Measurements from ENCODE around the gene MAP4K1. TPM values are rescaled to one million over a fixed set of nuclear protein-coding genes. Genes with fewer than 3 reads are reported as not detected.

The MAP4K1 gene
- total and polyA plus RNA-seq, 2 of the 13 experiments (the other 11 are each of a cell fraction or from before 2014, with no cell fraction given): 0.24 to 0.89 TPM

DNA sequence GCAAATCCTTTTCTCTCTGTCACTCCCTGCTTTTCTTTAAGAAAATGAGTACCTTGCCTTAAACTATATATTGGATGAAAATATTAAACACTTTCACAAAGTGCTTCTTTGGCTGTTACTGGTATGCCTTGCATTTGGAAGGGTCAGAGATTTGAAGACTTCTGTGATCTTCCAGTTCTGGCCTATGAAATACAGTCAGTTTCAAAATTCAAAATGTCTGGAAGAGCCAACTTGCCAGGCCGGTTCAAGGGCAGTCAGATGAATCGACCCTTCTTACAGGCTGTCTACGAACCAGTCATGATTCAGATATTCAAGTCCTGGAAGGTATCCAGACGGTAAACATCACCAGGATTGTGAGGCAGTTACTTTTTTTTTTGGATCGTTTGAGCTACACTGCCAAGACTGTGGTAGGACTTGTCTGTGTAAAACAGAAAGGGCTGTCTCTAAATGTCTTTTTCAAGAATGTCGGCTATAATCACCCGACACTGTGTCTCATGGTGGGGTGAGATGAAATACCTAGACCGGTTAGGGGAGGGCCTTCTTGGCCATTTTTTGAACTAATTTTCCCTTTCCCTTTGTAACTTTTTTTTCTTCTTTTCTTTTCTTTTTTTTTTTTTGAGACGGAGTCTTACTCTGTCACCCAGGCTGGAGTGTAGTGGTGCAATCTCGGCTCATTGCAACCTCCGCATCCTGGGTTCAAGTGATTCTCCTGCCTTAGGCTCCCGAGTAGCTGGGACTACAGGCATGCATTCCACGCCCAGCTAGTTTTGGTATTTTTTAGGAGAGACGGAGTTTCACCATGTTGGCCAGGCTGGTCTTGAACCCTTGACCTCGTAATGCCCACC, 40.9 kb upstream of the MAP4K1 start (continued):
- TF ChIP-seq FOSL1 (CRISPR knock-in tag; IDR thresholded peaks at IDR 0.05; ENCODE audit: borderline replicate concordance) (peak; percentile 67; the same call in 1 of the 2 replicates), ATM (IDR thresholded peaks at IDR 0.05; ENCODE audit: borderline replicate concordance) (no peak), YEATS2 (CRISPR knock-in tag; IDR thresholded peaks at IDR 0.05; ENCODE audit: borderline replicate concordance) (peak; percentile 39; the same call in 1 of the 2 replicates), ERF (CRISPR knock-in tag; IDR thresholded peaks at IDR 0.05) (peak; percentile 41; the same call in 1 of the 2 replicates), NFIC (IDR thresholded peaks at IDR 0.05; ENCODE audit: low read length) (peak; percentile 61; the same call in 1 of the 2 replicates), ZNF567 (CRISPR knock-in tag; IDR thresholded peaks at IDR 0.05; ENCODE audit: borderline replicate concordance) (0 out of 2 replicates have a peak, but pooled peaks have one; percentile 36), ZNF33A (CRISPR knock-in tag; IDR thresholded peaks at IDR 0.05; ENCODE audit: borderline replicate concordance) (no peak), ISX (CRISPR knock-in tag; conservative IDR thresholded peaks at IDR 0.05) (no peak), ZNF205 (CRISPR knock-in tag; IDR thresholded peaks at IDR 0.05) (no peak), CBX1 (IDR thresholded peaks at IDR 0.05; ENCODE audit: low read depth) (no peak), ADNP (CRISPR knock-in tag; IDR thresholded peaks at IDR 0.05) (no peak), XRCC5 (optimal IDR thresholded peaks at IDR 0.05; ENCODE audit: low read length) (peak; percentile 24), YY1 (IDR thresholded peaks at IDR 0.05; ENCODE audit: insufficient read depth, insufficient replicate concordance, low read depth, low read length) (no peak), ZFX (CRISPR knock-in tag; IDR thresholded peaks at IDR 0.05; ENCODE audit: low read depth) (peak; percentile 25; the same call in 1 of the 2 replicates), ZNF75D (CRISPR knock-in tag; IDR thresholded peaks at IDR 0.05; ENCODE audit: borderline replicate concordance) (no peak), ZNF329 (CRISPR knock-in tag; IDR thresholded peaks at IDR 0.05; ENCODE audit: low read depth) (no peak), RELA (CRISPR knock-in tag; IDR thresholded peaks at IDR 0.05) (no peak), ZFP36 (IDR thresholded peaks at IDR 0.05; ENCODE audit: borderline replicate concordance, low read depth, low read length, partially characterized antibody) (no peak), RBM22 (optimal IDR thresholded peaks at IDR 0.05; ENCODE audit: low read length) (peak; percentile 50), SRSF1 (optimal IDR thresholded peaks at IDR 0.05; ENCODE audit: low read depth, low read length) (no peak), ZBTB39 (CRISPR knock-in tag; IDR thresholded peaks at IDR 0.05) (no peak), ZNF430 (CRISPR knock-in tag; IDR thresholded peaks at IDR 0.05) (no peak), CBX5 (CRISPR knock-in tag; IDR thresholded peaks at IDR 0.05; ENCODE audit: borderline replicate concordance) (no peak), JARID2 (CRISPR knock-in tag; IDR thresholded peaks at IDR 0.05; ENCODE audit: insufficient replicate concordance) (peak; percentile 49), SMARCE1 (IDR thresholded peaks at IDR 0.05; ENCODE audit: borderline replicate concordance) (no peak), ZNF160 (CRISPR knock-in tag; IDR thresholded peaks at IDR 0.05) (no peak), ZNF652 (CRISPR knock-in tag; IDR thresholded peaks at IDR 0.05; ENCODE audit: borderline replicate concordance, low read depth) (no peak), CEBPG (CRISPR knock-in tag; IDR thresholded peaks at IDR 0.05) (peak; percentile 31), POLR2A (IDR thresholded peaks at IDR 0.05; ENCODE audit: insufficient read depth in 1 of 2, low read depth in 2 of 2, low read length in 2 of 2) (peak in 1 of 2 experiments; percentile 51; a peak in 2 of 4 replicates)
- TF ChIP-seq, protein P1, sequence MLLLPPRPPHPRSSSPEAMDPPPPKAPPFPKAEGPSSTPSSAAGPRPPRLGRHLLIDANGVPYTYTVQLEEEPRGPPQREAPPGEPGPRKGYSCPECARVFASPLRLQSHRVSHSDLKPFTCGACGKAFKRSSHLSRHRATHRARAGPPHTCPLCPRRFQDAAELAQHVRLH (CRISPR knock-in tag; IDR thresholded peaks at IDR 0.05; ENCODE audit: borderline replicate concordance, low read depth): 0 out of 2 replicates have a peak, but pooled peaks have one; percentile 50

Measured in HepG2 (cell line).